GM23338 (cell line): Measurements from ENCODE around the gene FAM20A. TPM values are rescaled to one million over a fixed set of nuclear protein-coding genes. Genes with fewer than 3 reads are reported as not detected.

Experiments used
- ATAC-seq: fragments of 200-7000 bp; cut with Tn5 transposase; 3 replicates; pipeline ENCODE4 v1.9.1; 2020
- DNase-seq: peaks from one replicate; pipeline ENCODE4 v3.0.0-alpha.2; 2015; ENCODE audit warnings: low spot score
- H2AFZ ChIP-seq: fragments of 200-600 bp; sonication (generic); 2 replicates; pipeline ENCODE4 v1.8.0; 2016; ENCODE audit warnings: antibody characterized with exemption, mild to moderate bottlenecking, moderate library complexity
- H3F3A ChIP-seq: fragments of 200-600 bp; sonication (generic); replicated peaks from 2 replicates; pipeline ENCODE4 v1.8.0; 2017; ENCODE audit warnings: antibody characterized with exemption, mixed run types, low read depth
- H3K27ac ChIP-seq: fragments of 200-600 bp; sonication (generic); 2 replicates; pipeline ENCODE4 v1.6.1; 2016; ENCODE audit warnings: low read depth
- H3K27me3 ChIP-seq: fragments of 200-600 bp; sonication (generic); 2 replicates; pipeline ENCODE4 v1.8.0; 2016; ENCODE audit warnings: mild to moderate bottlenecking, mixed run types, moderate library complexity; ENCODE audit not compliant: insufficient read depth
- H3K36me3 ChIP-seq: fragments of 200-600 bp; sonication (generic); 2 replicates; pipeline ENCODE4 v1.8.0; 2016; ENCODE audit warnings: mild to moderate bottlenecking; ENCODE audit not compliant: insufficient read depth
- H3K4me1 ChIP-seq: fragments of 200-600 bp; sonication (generic); 2 replicates; pipeline ENCODE4 v1.8.0; 2016; ENCODE audit warnings: mild to moderate bottlenecking, moderate library complexity; ENCODE audit not compliant: insufficient read depth
- H3K4me2 ChIP-seq: fragments of 200-600 bp; sonication (generic); 2 replicates; pipeline ENCODE4 v1.7.1; 2017; ENCODE audit warnings: mixed run types
- H3K4me3 ChIP-seq: fragments of 200-600 bp; sonication (generic); 2 replicates; pipeline ENCODE4 v1.6.1; 2016; ENCODE audit warnings: mixed run types
- H3K79me2 ChIP-seq: fragments of 200-600 bp; sonication (generic); replicated peaks from 2 replicates; pipeline ENCODE4 v1.8.0; 2017; ENCODE audit warnings: mild to moderate bottlenecking; ENCODE audit not compliant: insufficient read depth
- H3K9me2 ChIP-seq: fragments of 200-600 bp; sonication (generic); 2 replicates; pipeline ENCODE4 v1.8.0; 2017; ENCODE audit not compliant: insufficient read depth
- H4K20me1 ChIP-seq: fragments of 200-600 bp; sonication (generic); replicated peaks from 2 replicates; pipeline ENCODE4 v1.8.0; 2017; ENCODE audit warnings: mild to moderate bottlenecking; ENCODE audit not compliant: insufficient read depth
- H3K27ac Mint-ChIP-seq: 2 replicates; pipeline ENCODE4 v1.8.0; 2020; ENCODE audit warnings: inconsistent platforms, mild to moderate bottlenecking, moderate library complexity, mixed read lengths
- H3K27me3 Mint-ChIP-seq: 3 replicates; pipeline ENCODE4 v1.8.0; 2022; ENCODE audit warnings: low read depth, mild to moderate bottlenecking, moderate library complexity, mixed read lengths, inconsistent platforms; ENCODE audit not compliant: insufficient read depth, poor library complexity
- H3K36me3 Mint-ChIP-seq: 3 replicates; pipeline ENCODE4 v1.8.0; 2021; ENCODE audit warnings: low read depth, mild to moderate bottlenecking, inconsistent platforms, moderate library complexity, mixed read lengths
- H3K4me1 Mint-ChIP-seq: 3 replicates; pipeline ENCODE4 v1.8.0; 2020; ENCODE audit warnings: mild to moderate bottlenecking, inconsistent platforms, mixed read lengths
- H3K4me3 Mint-ChIP-seq: 3 replicates; pipeline ENCODE4 v1.8.0; 2021; ENCODE audit warnings: moderate library complexity, mild to moderate bottlenecking, inconsistent platforms, mixed read lengths
- H3K9me3 Mint-ChIP-seq: 3 replicates; pipeline ENCODE4 v1.8.0; 2020; ENCODE audit warnings: moderate library complexity, mild to moderate bottlenecking, inconsistent platforms, mixed read lengths
- CREB1 ChIP-seq: fragments of 250-450 bp; sonication (Bioruptor Pico); IDR thresholded peaks from 2 replicates; pipeline ENCODE4 v1.5.0; 2020; ENCODE audit warnings: low read depth, mild to moderate bottlenecking, moderate library complexity
- CTCF ChIP-seq, 2 experiments: fragments of 200-600 bp in 1 of 2; sonication (generic) in 1 of 2; conservative IDR thresholded peaks; 2 replicates each; pipeline versions ENCODE4 v1.5.1 to v1.6.1; 2016 to 2017; ENCODE audit warnings: antibody characterized with exemption in 2 of 2, low read depth in 2 of 2, mild to moderate bottlenecking in 2 of 2, moderate library complexity in 1 of 2
- EZH2phosphoT487 ChIP-seq: fragments of 200-600 bp; sonication (generic); IDR thresholded peaks from one replicate; pipeline ENCODE4 v1.8.1; 2018; ENCODE audit warnings: antibody characterized with exemption; ENCODE audit not compliant: unreplicated experiment
- NANOG ChIP-seq: IDR thresholded peaks from 2 replicates; pipeline ENCODE4 v1.6.1; 2016; ENCODE audit warnings: antibody characterized with exemption, borderline replicate concordance
- REST ChIP-seq: IDR thresholded peaks from one replicate; pipeline ENCODE4 v1.6.1; 2018; ENCODE audit warnings: antibody characterized with exemption; ENCODE audit not compliant: unreplicated experiment
- STAT1 ChIP-seq: IDR thresholded peaks from one replicate; pipeline ENCODE4 v1.6.1; 2016; ENCODE audit warnings: antibody characterized with exemption; ENCODE audit not compliant: unreplicated experiment
- ZNF114 ChIP-seq: fragments of 250-450 bp; sonication (Bioruptor Pico); IDR thresholded peaks from 2 replicates; pipeline ENCODE4 v1.5.0; 2020; ENCODE audit warnings: mild to moderate bottlenecking, moderate library complexity
- ZNF331 ChIP-seq: fragments of 250-450 bp; sonication (Bioruptor Pico); IDR thresholded peaks from 2 replicates; pipeline ENCODE4 v1.5.0; 2020; ENCODE audit warnings: low read depth, mild to moderate bottlenecking, moderate library complexity
- polyA plus RNA-seq: library from polyadenylated mRNA; unstranded; fragments of >200 nt; fragmentation: Nextera tagmentation; extraction: Ambion mirVana; gene quantifications from 2 replicates; pipeline ENCODE4 v1.2.1, GENCODE V29; 2016
- total RNA-seq: library from RNA; depleted of rRNA; stranded (reverse); fragments of >200 nt; shearing (Covaris generic); gene quantifications from 2 replicates; pipeline ENCODE4 v1.2.3, GENCODE V29; 2014

Gene FAM20A
- total and polyA plus RNA-seq, 2 experiments from 2014 or later, result 1.3 to 1.6 TPM

- Histone ChIP-seq H3K4me2 (peak overlapping the region; percentile 93), H3K4me1 (peaks cover 26% of the 10 kb centered on the region), H3K79me2 (peaks cover 37% of the 10 kb centered on the region), H3K4me3 (peak overlapping the region; percentile 91), H3K36me3 (peaks cover 12% of the 10 kb centered on the region; the same call in 1 of the 2 replicates), H3K27me3 (no peaks in the 10 kb centered on the region), H3F3A (0 out of 2 replicates have a peak, but pooled peaks cover 3% of the 10 kb centered on the region), H3K9me2 (peaks cover 7% of the 10 kb centered on the region; the same call in 1 of the 2 replicates), H3K27ac (peak overlapping the region; percentile 97), H2AFZ (peak overlapping the region; percentile 97), H4K20me1 (peaks cover 18% of the 10 kb centered on the region)
- Mint-ChIP-seq H3K4me1 (peaks cover 27% of the 10 kb centered on the region), H3K27ac (peak overlapping the region; percentile 84), H3K4me3 (peak overlapping the region; percentile 94), H3K27me3 (peaks cover 8% of the 10 kb centered on the region), H3K9me3 (no peaks in the 10 kb centered on the region), H3K36me3 (peaks cover 16% of the 10 kb centered on the region)
- no peak for TF ChIP-seq REST
- 0 out of 4 replicates have a peak, but pooled peaks of 1 of the 2 experiments have one; percentile 5 for TF ChIP-seq CTCF (conservative IDR thresholded peaks at IDR 0.05; ENCODE audit: low read depth in 2 of 2)
- ATAC-seq (no peak), DNase-seq (no peak)
Measured at GRCh38 chr17:68511254-68511670, 89.9 kb downstream of the FAM20A start.

- Histone ChIP-seq H3K4me2 (no peak overlapping the region), H3K4me3 (no peak overlapping the region), H3K4me1 (peaks cover 22% of the 10 kb centered on the region), H3K27me3 (no peaks in the 10 kb centered on the region), H4K20me1 (peaks cover 11% of the 10 kb centered on the region), H3K79me2 (peaks cover 18% of the 10 kb centered on the region), H3F3A (0 out of 2 replicates have a peak, but pooled peaks cover 3% of the 10 kb centered on the region), H2AFZ (no peak overlapping the region), H3K27ac (no peak overlapping the region), H3K9me2 (peaks cover 7% of the 10 kb centered on the region; the same call in 1 of the 2 replicates), H3K36me3 (no peaks in the 10 kb centered on the region)
- Mint-ChIP-seq H3K36me3 (no peaks in the 10 kb centered on the region), H3K27ac (no peak overlapping the region), H3K4me3 (no peak overlapping the region), H3K9me3 (no peaks in the 10 kb centered on the region), H3K4me1 (peaks cover 17% of the 10 kb centered on the region), H3K27me3 (peaks cover 6% of the 10 kb centered on the region)
- no peak for DNase-seq
- no peak for ATAC-seq
- TF ChIP-seq EZH2phosphoT487, result no peak
- no peak for TF ChIP-seq NANOG
- no peak for TF ChIP-seq STAT1
- no peak for TF ChIP-seq ZNF331 (CRISPR knock-in tag)
- no peak for TF ChIP-seq CREB1
- no peak for TF ChIP-seq CTCF (conservative IDR thresholded peaks at IDR 0.05; ENCODE audit: low read depth in 2 of 2)
- no peak for TF ChIP-seq ZNF114
Measured at GRCh38 chr17:68509141-68510057, 91.8 kb downstream of the FAM20A start.
